ENCODE measurements around the gene MXD3. TPM values are rescaled to one million over a fixed set of nuclear protein-coding genes. Genes with fewer than 3 reads are reported as not detected.

Gene MXD3
- total RNA-seq, 1 experiment from 2014 or later, result 36.3 TPM

GRCh38 chr5:177358370-177358819 is 46.7 kb upstream of the MXD3 start:
- Mint-ChIP-seq H3K4me3 (ENCODE audit: low read depth, unreplicated experiment) (peak overlapping the region; percentile 55), H3K4me1 (ENCODE audit: low read depth, unreplicated experiment) (peaks cover 60% of the 10 kb centered on the region), H3K9me3 (ENCODE audit: low read depth, unreplicated experiment) (peaks cover 5% of the 10 kb centered on the region), H3K36me3 (ENCODE audit: insufficient read depth, unreplicated experiment) (peaks cover 26% of the 10 kb centered on the region), H3K27ac (ENCODE audit: unreplicated experiment) (peak overlapping the region; percentile 37), H3K27me3 (ENCODE audit: unreplicated experiment) (no peaks in the 10 kb centered on the region)
- TF ChIP-seq CTCF (IDR thresholded peaks at IDR 0.05; ENCODE audit: unreplicated experiment), result no peak
- DNase-seq, result no peak
- BruUV-seq (replicated peaks), result no TSS peak
- intact Hi-C loops (cut with micrococcal nuclease; ENCODE audit: unreplicated experiment), result no loop called here
- CTCF ChIA-PET, result interaction anchor here (0.9 to 1.0 kb wide), 2 partner anchors 13 to 31 kb away, joined by 3 read pairs; no protein-coding TSS in a partner anchor

- CTCF ChIA-PET, result interaction anchor here (1.0 kb wide), 1 partner anchor 33 kb away, joined by 4 read pairs; no protein-coding TSS in a partner anchor
- Mint-ChIP-seq H3K4me1 (ENCODE audit: low read depth, unreplicated experiment) (peaks cover 61% of the 10 kb centered on the region), H3K27ac (ENCODE audit: unreplicated experiment) (peak within 1 kb of the TSS; percentile 37), H3K36me3 (ENCODE audit: insufficient read depth, unreplicated experiment) (peaks cover 20% of the 10 kb centered on the region), H3K4me3 (ENCODE audit: low read depth, unreplicated experiment) (peak within 1 kb of the TSS; percentile 55), H3K27me3 (ENCODE audit: unreplicated experiment) (no peaks in the 10 kb centered on the region), H3K9me3 (ENCODE audit: low read depth, unreplicated experiment) (peaks cover 5% of the 10 kb centered on the region)
- intact Hi-C loops (cut with micrococcal nuclease; ENCODE audit: unreplicated experiment), result no loop called here
- no TSS peak for BruUV-seq (replicated peaks)
- no peak for TF ChIP-seq CTCF (IDR thresholded peaks at IDR 0.05; ENCODE audit: unreplicated experiment)
- DNase-seq, result no peak
Observed at GRCh38 chr5:177357459-177358351, 46.0 kb upstream of the MXD3 start, which contains the start of gene RGS14. Gene RGS14 (plus strand): TSS chr5:177357924. CDS start chr5:177358025, 101 bp downstream.

GRCh38 chr5:177357146-177357458 is 45.4 kb upstream of the MXD3 start:
- peak overlapping the region; percentile 21 for H3K27ac Mint-ChIP-seq (ENCODE audit: unreplicated experiment)
- peaks cover 55% of the 10 kb centered on the region for H3K4me1 Mint-ChIP-seq (ENCODE audit: low read depth, unreplicated experiment)
- H3K36me3 Mint-ChIP-seq (ENCODE audit: insufficient read depth, unreplicated experiment), result peaks cover 16% of the 10 kb centered on the region

GRCh38 chr5:177356746-177357145 is 45.0 kb upstream of the MXD3 start:
- H3K9me3 Mint-ChIP-seq (ENCODE audit: low read depth, unreplicated experiment), result peaks cover 5% of the 10 kb centered on the region
- no peak for DNase-seq
- peaks cover 51% of the 10 kb centered on the region for H3K4me1 Mint-ChIP-seq (ENCODE audit: low read depth, unreplicated experiment)
- no peak overlapping the region for H3K4me3 Mint-ChIP-seq (ENCODE audit: low read depth, unreplicated experiment)
- no TSS peak for BruUV-seq (replicated peaks)
- no peak for TF ChIP-seq CTCF (IDR thresholded peaks at IDR 0.05; ENCODE audit: unreplicated experiment)
- CTCF ChIA-PET, result interaction anchor here (0.5 to 1.0 kb wide), 4 partner anchors 33 to 286 kb away, joined by 3 to 4 read pairs (median 4); no protein-coding TSS in a partner anchor
- intact Hi-C loops (cut with micrococcal nuclease; ENCODE audit: unreplicated experiment), result no loop called here
- no peak overlapping the region for H3K27ac Mint-ChIP-seq (ENCODE audit: unreplicated experiment)
- H3K36me3 Mint-ChIP-seq (ENCODE audit: insufficient read depth, unreplicated experiment), result peaks cover 16% of the 10 kb centered on the region
- no peaks in the 10 kb centered on the region for H3K27me3 Mint-ChIP-seq (ENCODE audit: unreplicated experiment)

More at GRCh38 chr5:177357146-177357458, 45.4 kb upstream of the MXD3 start:
- TF ChIP-seq CTCF (IDR thresholded peaks at IDR 0.05; ENCODE audit: unreplicated experiment), result no peak
- peak overlapping the region; percentile 55 for H3K4me3 Mint-ChIP-seq (ENCODE audit: low read depth, unreplicated experiment)
- CTCF ChIA-PET, result interaction anchor here (1.0 kb wide), 1 partner anchor 33 kb away, joined by 4 read pairs; no protein-coding TSS in a partner anchor
- DNase-seq, result no peak
- no peaks in the 10 kb centered on the region for H3K27me3 Mint-ChIP-seq (ENCODE audit: unreplicated experiment)
- BruUV-seq (replicated peaks), result no TSS peak
- peaks cover 5% of the 10 kb centered on the region for H3K9me3 Mint-ChIP-seq (ENCODE audit: low read depth, unreplicated experiment)
- intact Hi-C loops (cut with micrococcal nuclease; ENCODE audit: unreplicated experiment), result no loop called here

Data from Calu3 (cell line).